Measurements from ENCODE around the gene OR9G4.

- no peak for TF ChIP-seq CTCF (IDR thresholded peaks at IDR 0.05)
- TF ChIP-seq POLR2A (IDR thresholded peaks at IDR 0.05) = no peak
These were observed 49.7 kb downstream of the OR9G4 start, which contains the start of gene OR9G1 for GRCh38 chr11:56698795-56699194.
